Endothelial cell of umbilical vein (primary cell): ENCODE data around the gene GNAQ.

ENCODE experiments used
- CTCF ChIP-seq, 2 donors: IDR thresholded peaks; 1 replicate in 1 of 2; 2 replicates in 1 of 2; pipeline ENCODE4 v1.5.1; 2011; ENCODE audit warnings: low read length in 2 of 2, mild to moderate bottlenecking in 2 of 2, moderate library complexity in 2 of 2, control low read depth in 1 of 2, inconsistent platforms in 1 of 2, low read depth in 1 of 2; ENCODE audit not compliant: insufficient read depth in 1 of 2; ENCODE audit errors: extremely low read depth in 1 of 2
- EZH2 ChIP-seq: IDR thresholded peaks from 2 replicates; pipeline ENCODE4 v1.6.1; 2012; ENCODE audit warnings: borderline replicate concordance, low read depth, mild to moderate bottlenecking, moderate library complexity, low read length, inconsistent platforms; ENCODE audit not compliant: severe bottlenecking
- FOS ChIP-seq: IDR thresholded peaks from 2 replicates; pipeline ENCODE4 v1.6.1; 2011; ENCODE audit warnings: mild to moderate bottlenecking, low read length, moderate library complexity, borderline replicate concordance; ENCODE audit not compliant: insufficient read depth
- GATA2 ChIP-seq: IDR thresholded peaks from 2 replicates; pipeline ENCODE4 v1.7.0; 2011; ENCODE audit warnings: low read depth, mild to moderate bottlenecking, moderate library complexity, mixed read lengths, low read length; ENCODE audit not compliant: insufficient read length, insufficient read depth
- MAX ChIP-seq: IDR thresholded peaks from 2 replicates; pipeline ENCODE4 v1.6.1; 2011; ENCODE audit not compliant: insufficient read depth, insufficient read length
- MYC ChIP-seq: IDR thresholded peaks from one replicate; pipeline ENCODE4 v1.6.1; 2011; ENCODE audit warnings: mild to moderate bottlenecking, low read depth, low read length
- POLR2A ChIP-seq: IDR thresholded peaks from 2 replicates; pipeline ENCODE4 v1.6.1; 2012; ENCODE audit warnings: low read depth, mild to moderate bottlenecking, control low read depth, low read length
- POLR2AphosphoS5 ChIP-seq: IDR thresholded peaks from 2 replicates; pipeline ENCODE4 v1.6.1; 2012; ENCODE audit warnings: low read depth, mild to moderate bottlenecking, control low read depth, low read length, moderate library complexity; ENCODE audit not compliant: insufficient read depth

GRCh38 chr9:77938163-77938562, 93.4 kb downstream of the GNAQ start:
- TF ChIP-seq CTCF (IDR thresholded peaks at IDR 0.05; ENCODE audit: extremely low read depth in 1 of 2, insufficient read depth in 1 of 2, low read depth in 1 of 2, low read length in 2 of 2) (no peak), MAX (no peak), POLR2AphosphoS5 (no peak), POLR2A (no peak), GATA2 (no peak), EZH2 (no peak), FOS (no peak), MYC (no peak)
